ENCODE data around the gene LGALS7.
"Not testable (repeated sequence)": the region's sequence is repeated elsewhere in the genome, so short reads cannot be mapped to it uniquely, and the experiment has no call there.

Gene LGALS7

GRCh38 chr19:38773469-38774177, at the start of gene LGALS7:
LGALS7 (minus strand) TSS chr19:38773517; CDS start chr19:38773492, 25 bp downstream.
- no peak for DNase-seq (ENCODE audit: low read depth in 2 of 2)

- not testable (repeated sequence) for DNase-seq (ENCODE audit: low read depth in 2 of 2)
These were observed 48.0 kb upstream of the LGALS7 start for GRCh38 chr19:38821230-38821825.

GRCh38 chr19:38819231-38819920, 46.1 kb upstream of the LGALS7 start:
- no peak for DNase-seq (ENCODE audit: low read depth in 2 of 2)

GRCh38 chr19:38817081-38817480, 43.8 kb upstream of the LGALS7 start:
- DNase-seq (ENCODE audit: low read depth in 2 of 2), result no peak

GRCh38 chr19:38816131-38816750, 42.9 kb upstream of the LGALS7 start:
- DNase-seq (ENCODE audit: low read depth in 2 of 2), result no peak

- no peak for DNase-seq (ENCODE audit: low read depth in 2 of 2)
These were observed 42.0 kb upstream of the LGALS7 start for GRCh38 chr19:38815059-38816001.

GRCh38 chr19:38813932-38814331, 40.6 kb upstream of the LGALS7 start:
- not testable (repeated sequence) for DNase-seq (ENCODE audit: low read depth in 2 of 2)

- no peak for DNase-seq (ENCODE audit: low read depth in 2 of 2)
These were observed 40.0 kb upstream of the LGALS7 start for GRCh38 chr19:38813323-38813722.

- DNase-seq (ENCODE audit: low read depth in 2 of 2), result no peak
These were observed 39.6 kb upstream of the LGALS7 start, which contains the start of gene LGALS4 for GRCh38 chr19:38812841-38813320. LGALS4 (minus strand) TSS chr19:38812945; CDS start chr19:38812886, 59 bp downstream.

GRCh38 chr19:38812009-38812840, 38.9 kb upstream of the LGALS7 start:
- no peak for DNase-seq (ENCODE audit: low read depth in 2 of 2)

- DNase-seq (ENCODE audit: low read depth in 2 of 2), result no peak
These were observed 36.4 kb upstream of the LGALS7 start for GRCh38 chr19:38809592-38810252.

GRCh38 chr19:38808741-38809140, 35.4 kb upstream of the LGALS7 start:
- DNase-seq (ENCODE audit: low read depth in 2 of 2), result no peak

GRCh38 chr19:38807374-38808098, 34.2 kb upstream of the LGALS7 start:
- not testable (repeated sequence) for DNase-seq (ENCODE audit: low read depth in 2 of 2)

GRCh38 chr19:38806371-38806770, 33.1 kb upstream of the LGALS7 start:
- DNase-seq (ENCODE audit: low read depth in 2 of 2), result no peak

- no peak for DNase-seq (ENCODE audit: low read depth in 2 of 2)
These were observed 31.9 kb upstream of the LGALS7 start for GRCh38 chr19:38805180-38805579.

- no peak for DNase-seq (ENCODE audit: low read depth in 2 of 2)
These were observed 30.2 kb upstream of the LGALS7 start for GRCh38 chr19:38803543-38803942.

GRCh38 chr19:38801359-38802095, 28.2 kb upstream of the LGALS7 start:
- DNase-seq (ENCODE audit: low read depth in 2 of 2), result no peak
